Measurements from ENCODE around the gene CREBZF. TPM values are rescaled to one million over a fixed set of nuclear protein-coding genes. Genes with fewer than 3 reads are reported as not detected.

CREBZF gene
- total RNA-seq, 1 donor from 2014 or later = 31.0 TPM

DNA sequence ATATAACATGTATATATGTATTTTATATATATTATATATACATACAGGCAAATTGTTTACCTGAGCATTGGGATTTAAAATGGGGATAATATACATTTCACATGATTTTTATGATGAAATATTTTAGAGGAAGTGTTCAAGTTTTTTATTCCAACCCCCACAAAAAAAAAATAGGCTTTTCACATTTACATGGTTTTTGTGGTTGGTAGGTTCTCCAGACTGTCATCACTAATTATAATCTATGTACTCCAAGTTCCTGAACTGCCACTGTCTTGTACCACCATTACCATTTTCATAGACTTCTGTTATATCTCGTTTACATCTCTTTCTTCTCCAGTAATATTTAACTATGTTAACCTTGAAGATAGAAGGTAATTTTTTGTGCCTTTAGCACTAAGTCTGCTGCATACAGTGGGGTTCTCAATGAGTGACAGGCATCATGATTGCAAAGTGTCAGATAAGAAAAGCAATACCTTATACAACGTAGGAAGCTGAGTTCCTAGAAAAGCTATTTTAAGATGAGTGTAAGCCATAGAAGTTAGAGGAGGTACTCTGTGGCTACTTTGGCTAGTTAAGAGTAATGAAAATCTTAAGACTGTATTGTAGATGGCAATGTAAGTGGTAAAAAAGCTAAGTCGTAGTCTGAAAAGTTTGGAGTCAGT lies 12.0 kb downstream of the CREBZF start:
- Mint-ChIP-seq H3K36me3 (ENCODE audit: low read depth, unreplicated experiment) (peaks cover 4% of the 10 kb centered on the region), H3K4me1 (ENCODE audit: low read depth, unreplicated experiment) (peaks cover 4% of the 10 kb centered on the region), H3K27me3 (ENCODE audit: low read depth, unreplicated experiment) (no peaks in the 10 kb centered on the region), H3K27ac (ENCODE audit: unreplicated experiment) (no peak overlapping the region), H3K4me3 (ENCODE audit: unreplicated experiment) (no peak overlapping the region), H3K9me3 (ENCODE audit: unreplicated experiment) (peaks cover 2% of the 10 kb centered on the region)
- Histone ChIP-seq H3K4me2 (ENCODE audit: low read length) (no peak overlapping the region), H2AFZ (ENCODE audit: low read depth, low read length) (no peak overlapping the region), H3K79me2 (ENCODE audit: insufficient read depth, low read length) (peaks cover 44% of the 10 kb centered on the region), H3K27me3 (ENCODE audit: insufficient read depth, low read length) (no peaks in the 10 kb centered on the region), H3K4me1 (ENCODE audit: insufficient read depth, low read length) (peaks cover 3% of the 10 kb centered on the region), H3K9me3 (ENCODE audit: insufficient read depth, low read depth, low read length) (no peaks in the 10 kb centered on the region), H3K4me3 (ENCODE audit: insufficient read depth, low read depth, low read length) (no peak overlapping the region), H3K27ac (ENCODE audit: low read depth, low read length) (no peak overlapping the region), H3K9ac (ENCODE audit: low read length) (no peak overlapping the region), H4K20me1 (ENCODE audit: insufficient read depth, low read length) (peaks cover 12% of the 10 kb centered on the region), H3K36me3 (ENCODE audit: insufficient read depth, low read length) (peaks cover 35% of the 10 kb centered on the region)
- no peak for FAIRE-seq
- TF ChIP-seq CTCF (IDR thresholded peaks at IDR 0.05; ENCODE audit: insufficient read depth, low read depth, low read length) = no peak
- no peak for TF ChIP-seq EZH2 (IDR thresholded peaks at IDR 0.05; ENCODE audit: insufficient read depth, low read length)
- no peak for DNase-seq (ENCODE audit: low read depth)

- H3K4me1 Mint-ChIP-seq (ENCODE audit: low read depth, unreplicated experiment) = peaks cover 4% of the 10 kb centered on the region
- no peak for TF ChIP-seq CTCF (IDR thresholded peaks at IDR 0.05; ENCODE audit: insufficient read depth, low read depth, low read length)
- no peak for TF ChIP-seq EZH2 (IDR thresholded peaks at IDR 0.05; ENCODE audit: insufficient read depth, low read length)
- peaks cover 3% of the 10 kb centered on the region for H3K4me1 ChIP-seq (ENCODE audit: insufficient read depth, low read length)
- no peak overlapping the region for H3K4me3 ChIP-seq (ENCODE audit: insufficient read depth, low read depth, low read length)
- H2AFZ ChIP-seq (ENCODE audit: low read depth, low read length) = no peak overlapping the region
- no peaks in the 10 kb centered on the region for H3K9me3 ChIP-seq (ENCODE audit: insufficient read depth, low read depth, low read length)
- no peak for DNase-seq (ENCODE audit: low read depth)
- no peak overlapping the region for H3K27ac ChIP-seq (ENCODE audit: low read depth, low read length)
- H3K27ac Mint-ChIP-seq (ENCODE audit: unreplicated experiment) = no peak overlapping the region
- H3K4me3 Mint-ChIP-seq (ENCODE audit: unreplicated experiment) = no peak overlapping the region
- no peak overlapping the region for H3K4me2 ChIP-seq (ENCODE audit: low read length)
- FAIRE-seq = no peak
- no peaks in the 10 kb centered on the region for H3K27me3 ChIP-seq (ENCODE audit: insufficient read depth, low read length)
- peaks cover 2% of the 10 kb centered on the region for H3K9me3 Mint-ChIP-seq (ENCODE audit: unreplicated experiment)
- no peaks in the 10 kb centered on the region for H3K27me3 Mint-ChIP-seq (ENCODE audit: low read depth, unreplicated experiment)
- H3K9ac ChIP-seq (ENCODE audit: low read length) = no peak overlapping the region
- peaks cover 28% of the 10 kb centered on the region for H3K79me2 ChIP-seq (ENCODE audit: insufficient read depth, low read length)
- H3K36me3 ChIP-seq (ENCODE audit: insufficient read depth, low read length) = peaks cover 20% of the 10 kb centered on the region
- peaks cover 4% of the 10 kb centered on the region for H3K36me3 Mint-ChIP-seq (ENCODE audit: low read depth, unreplicated experiment)
- H4K20me1 ChIP-seq (ENCODE audit: insufficient read depth, low read length) = peaks cover 3% of the 10 kb centered on the region
Measured at GRCh38 chr11:85651118-85651517, 13.8 kb downstream of the CREBZF start.

GRCh38 chr11:85647604-85648299 lies 17.2 kb downstream of the CREBZF start, which contains the start of gene TMEM126A:
Gene TMEM126A (plus strand): TSS chr11:85647967. CDS start chr11:85650256, 2,289 bp downstream.
- H3K27me3 ChIP-seq (ENCODE audit: insufficient read depth, low read length) = no peaks in the 10 kb centered on the region
- H4K20me1 ChIP-seq (ENCODE audit: insufficient read depth, low read length) = no peaks in the 10 kb centered on the region
- H3K4me3 ChIP-seq (ENCODE audit: insufficient read depth, low read depth, low read length) = peak within 1 kb of the TSS; percentile 91
- FAIRE-seq (peak; percentile 26), DNase-seq (ENCODE audit: low read depth) (peak; percentile 73)
- H3K4me3 Mint-ChIP-seq (ENCODE audit: unreplicated experiment) = peak within 1 kb of the TSS; percentile 96
- H3K9me3 Mint-ChIP-seq (ENCODE audit: unreplicated experiment) = peaks cover 2% of the 10 kb centered on the region
- H3K27ac Mint-ChIP-seq (ENCODE audit: unreplicated experiment) = peak within 1 kb of the TSS; percentile 95
- peak within 1 kb of the TSS; percentile 78 for H3K27ac ChIP-seq (ENCODE audit: low read depth, low read length)
- peaks cover 3% of the 10 kb centered on the region for H3K4me1 ChIP-seq (ENCODE audit: insufficient read depth, low read length)
- TF ChIP-seq EZH2 (IDR thresholded peaks at IDR 0.05; ENCODE audit: insufficient read depth, low read length) (no peak), CTCF (IDR thresholded peaks at IDR 0.05; ENCODE audit: insufficient read depth, low read depth, low read length) (no peak)
- H3K4me2 ChIP-seq (ENCODE audit: low read length) = peak within 1 kb of the TSS; percentile 90
- H3K9me3 ChIP-seq (ENCODE audit: insufficient read depth, low read depth, low read length) = no peaks in the 10 kb centered on the region
- peak within 1 kb of the TSS; percentile 90 for H3K9ac ChIP-seq (ENCODE audit: low read length)
- peaks cover 2% of the 10 kb centered on the region for H3K36me3 Mint-ChIP-seq (ENCODE audit: low read depth, unreplicated experiment)
- peaks cover 3% of the 10 kb centered on the region for H3K4me1 Mint-ChIP-seq (ENCODE audit: low read depth, unreplicated experiment)
- H3K36me3 ChIP-seq (ENCODE audit: insufficient read depth, low read length) = peaks cover 4% of the 10 kb centered on the region
- H3K27me3 Mint-ChIP-seq (ENCODE audit: low read depth, unreplicated experiment) = no peaks in the 10 kb centered on the region
- peak within 1 kb of the TSS; percentile 79 for H2AFZ ChIP-seq (ENCODE audit: low read depth, low read length)
- peaks cover 25% of the 10 kb centered on the region for H3K79me2 ChIP-seq (ENCODE audit: insufficient read depth, low read length)
